ENCODE measurements around the gene DBH.

Gene DBH

DNA sequence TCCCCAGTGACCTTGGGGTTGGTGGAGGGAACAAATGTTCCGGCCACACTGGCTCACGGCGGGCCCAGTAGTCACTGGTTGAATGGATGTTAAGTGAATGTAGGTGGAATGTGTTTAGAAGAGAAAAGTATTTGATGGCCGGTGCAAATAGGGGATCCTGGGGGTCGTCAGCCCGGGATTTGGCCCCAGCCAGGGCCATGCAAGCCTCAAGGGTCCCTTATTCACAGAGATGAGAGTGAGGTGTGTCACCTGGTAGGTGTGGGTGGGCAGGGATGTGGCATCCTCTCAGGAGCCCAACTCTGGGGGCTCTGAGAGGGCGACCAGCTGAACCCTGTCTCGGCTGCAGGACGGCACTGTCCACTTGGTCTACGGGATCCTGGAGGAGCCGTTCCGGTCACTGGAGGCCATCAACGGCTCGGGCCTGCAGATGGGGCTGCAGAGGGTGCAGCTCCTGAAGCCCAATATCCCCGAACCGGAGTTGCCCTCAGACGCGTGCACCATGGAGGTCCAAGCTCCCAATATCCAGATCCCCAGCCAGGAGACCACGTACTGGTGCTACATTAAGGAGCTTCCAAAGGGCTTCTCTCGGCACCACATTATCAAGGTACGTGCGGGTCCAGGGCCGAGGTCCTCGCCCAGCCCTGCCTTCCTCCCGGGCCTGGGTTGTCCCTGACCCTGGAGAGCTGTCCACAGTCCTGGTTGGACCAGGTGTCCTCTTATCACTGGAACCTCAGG is 5.9 kb downstream of the DBH start:
- H3K4me3 ChIP-seq (replicated peaks; ENCODE audit: low read depth, low read length), result no peak overlapping the region
- TF ChIP-seq, protein P1, sequence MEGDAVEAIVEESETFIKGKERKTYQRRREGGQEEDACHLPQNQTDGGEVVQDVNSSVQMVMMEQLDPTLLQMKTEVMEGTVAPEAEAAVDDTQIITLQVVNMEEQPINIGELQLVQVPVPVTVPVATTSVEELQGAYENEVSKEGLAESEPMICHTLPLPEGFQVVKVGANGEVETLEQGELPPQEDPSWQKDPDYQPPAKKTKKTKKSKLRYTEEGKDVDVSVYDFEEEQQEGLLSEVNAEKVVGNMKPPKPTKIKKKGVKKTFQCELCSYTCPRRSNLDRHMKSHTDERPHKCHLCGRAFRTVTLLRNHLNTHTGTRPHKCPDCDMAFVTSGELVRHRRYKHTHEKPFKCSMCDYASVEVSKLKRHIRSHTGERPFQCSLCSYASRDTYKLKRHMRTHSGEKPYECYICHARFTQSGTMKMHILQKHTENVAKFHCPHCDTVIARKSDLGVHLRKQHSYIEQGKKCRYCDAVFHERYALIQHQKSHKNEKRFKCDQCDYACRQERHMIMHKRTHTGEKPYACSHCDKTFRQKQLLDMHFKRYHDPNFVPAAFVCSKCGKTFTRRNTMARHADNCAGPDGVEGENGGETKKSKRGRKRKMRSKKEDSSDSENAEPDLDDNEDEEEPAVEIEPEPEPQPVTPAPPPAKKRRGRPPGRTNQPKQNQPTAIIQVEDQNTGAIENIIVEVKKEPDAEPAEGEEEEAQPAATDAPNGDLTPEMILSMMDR (IDR thresholded peaks at IDR 0.05; ENCODE audit: low read length, missing control alignments), result no peak
- no peak for DNase-seq (ENCODE audit: low read depth)

DNA sequence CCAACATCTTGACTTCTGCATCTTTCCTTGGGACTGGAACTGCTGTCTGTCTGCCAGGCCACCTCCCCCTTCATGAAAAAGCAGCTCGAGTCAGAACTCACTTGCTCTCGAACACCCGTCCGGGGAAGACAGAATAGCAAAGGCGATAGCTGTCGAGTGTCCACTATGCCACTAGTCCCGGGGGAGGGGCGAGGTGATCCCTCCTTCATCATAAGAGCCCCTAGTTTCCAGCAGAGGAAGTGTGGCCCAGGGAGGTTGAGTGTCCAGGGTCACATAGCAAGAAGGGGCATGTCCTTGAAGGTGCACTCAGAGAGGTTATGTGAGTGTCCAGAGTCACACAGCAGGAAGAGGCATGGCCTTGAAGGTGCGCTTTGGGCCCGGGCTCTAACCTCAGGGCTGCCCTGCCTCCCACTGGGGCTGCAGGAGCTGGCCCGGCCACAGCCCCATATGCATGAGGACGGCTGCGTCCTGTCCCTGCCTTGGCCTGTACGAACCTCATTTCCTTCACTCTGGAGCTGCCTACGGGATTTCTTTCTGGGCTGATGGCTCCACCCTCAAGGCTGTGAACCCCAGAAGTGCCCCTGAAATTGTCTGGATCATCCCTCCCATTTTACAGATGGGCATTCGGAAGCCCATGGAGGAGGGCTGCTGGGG is 6.7 kb downstream of the DBH start:
- no peak overlapping the region for H3K4me3 ChIP-seq (replicated peaks; ENCODE audit: low read depth, low read length)
- TF ChIP-seq, protein P1 (IDR thresholded peaks at IDR 0.05; ENCODE audit: low read length, missing control alignments), result no peak
- no peak for DNase-seq (ENCODE audit: low read depth)

DNA sequence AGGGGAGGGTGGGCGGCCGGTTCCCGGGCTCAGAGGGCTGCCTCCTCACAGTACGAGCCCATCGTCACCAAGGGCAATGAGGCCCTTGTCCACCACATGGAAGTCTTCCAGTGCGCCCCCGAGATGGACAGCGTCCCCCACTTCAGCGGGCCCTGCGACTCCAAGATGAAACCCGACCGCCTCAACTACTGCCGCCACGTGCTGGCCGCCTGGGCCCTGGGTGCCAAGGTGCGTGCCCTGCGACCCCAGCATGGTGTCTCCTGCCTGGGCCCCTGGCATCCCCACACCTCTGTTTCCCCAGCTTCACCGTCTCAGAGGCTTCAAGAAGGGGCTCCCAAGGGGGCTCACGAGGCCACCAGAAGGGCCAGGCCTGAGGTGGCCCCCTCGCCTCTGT is 7.2 kb downstream of the DBH start:
- no peak for DNase-seq (ENCODE audit: low read depth)
- H3K4me3 ChIP-seq (replicated peaks; ENCODE audit: low read depth, low read length), result no peak overlapping the region

DNA sequence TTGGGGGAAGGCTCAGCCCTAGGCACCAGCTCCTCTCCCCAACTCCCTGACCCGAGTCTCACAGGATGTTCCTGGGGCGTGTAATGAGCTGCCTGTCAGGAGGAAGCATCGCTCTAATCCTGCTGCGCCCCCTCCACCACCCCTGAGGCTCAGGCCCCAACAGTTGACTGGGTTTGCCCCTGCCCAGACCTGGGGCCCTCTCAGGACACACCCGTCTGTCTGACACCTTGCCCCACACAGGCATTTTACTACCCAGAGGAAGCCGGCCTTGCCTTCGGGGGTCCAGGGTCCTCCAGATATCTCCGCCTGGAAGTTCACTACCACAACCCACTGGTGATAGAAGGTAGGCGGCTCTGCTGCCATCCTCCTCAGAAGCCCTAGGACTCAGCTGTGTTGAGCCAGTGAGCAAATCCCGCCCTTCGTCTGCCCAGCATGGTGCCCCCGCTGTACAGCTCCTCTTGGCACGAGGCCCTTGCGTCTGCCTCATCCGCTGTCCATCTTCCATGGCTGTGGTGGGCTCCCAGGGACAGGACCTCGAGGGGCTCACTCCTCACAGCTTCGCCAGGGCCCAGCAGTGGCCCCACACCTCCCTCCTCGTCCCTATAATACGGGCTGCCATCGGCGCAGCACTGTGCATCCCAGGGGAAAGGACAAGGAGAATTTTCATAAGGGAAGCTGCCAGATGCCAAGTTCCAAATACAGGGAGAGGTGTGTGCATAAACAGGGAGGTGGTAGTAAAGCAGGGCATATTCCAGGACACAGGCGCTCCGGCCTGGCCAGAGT is 8.0 kb downstream of the DBH start:
- TF ChIP-seq, protein P1 (IDR thresholded peaks at IDR 0.05; ENCODE audit: low read length, missing control alignments), result no peak
- DNase-seq (ENCODE audit: low read depth), result no peak
- no peak overlapping the region for H3K4me3 ChIP-seq (replicated peaks; ENCODE audit: low read depth, low read length)

More for the DNA sequence above, 7.2 kb downstream of the DBH start:
- TF ChIP-seq, protein P1 (IDR thresholded peaks at IDR 0.05; ENCODE audit: low read length, missing control alignments), result no peak

DNA sequence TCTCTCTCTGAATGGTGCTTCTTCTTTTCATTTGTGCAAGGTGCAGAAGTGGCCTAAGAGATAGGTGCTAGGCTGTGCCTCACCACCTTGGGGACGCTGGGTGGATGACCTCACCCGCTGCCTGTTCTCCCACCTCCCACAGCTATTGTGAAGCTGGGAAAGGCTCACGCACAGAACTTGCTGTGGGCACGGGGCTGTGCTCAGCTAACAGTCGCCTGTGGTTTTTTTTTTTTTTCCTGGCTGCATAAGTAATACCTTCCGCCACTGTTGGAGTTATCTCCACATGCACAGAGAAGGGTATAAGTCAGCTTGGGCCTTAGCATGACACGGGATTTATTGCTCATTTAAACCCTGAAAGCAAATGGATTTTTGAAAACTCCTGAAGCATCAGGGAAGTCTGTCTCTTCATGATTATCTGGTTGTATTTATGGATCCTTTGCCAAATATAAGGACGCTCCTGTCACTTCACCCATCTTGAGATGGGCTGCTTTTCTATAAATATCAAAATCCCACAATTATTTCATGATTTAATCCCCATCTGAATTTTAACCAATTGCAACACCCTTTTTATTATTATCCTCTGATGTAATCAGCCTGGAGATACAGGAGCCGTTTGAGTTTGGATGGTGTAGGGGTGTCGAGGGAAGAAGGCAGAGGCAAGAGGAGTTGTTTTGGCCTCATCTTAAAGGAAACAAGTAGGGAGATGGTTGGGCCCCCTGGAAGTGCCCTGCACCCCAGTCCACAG is 9.0 kb downstream of the DBH start:
- H3K4me3 ChIP-seq (replicated peaks; ENCODE audit: low read depth, low read length), result no peak overlapping the region
- no peak for DNase-seq (ENCODE audit: low read depth)
- TF ChIP-seq, protein P1 (IDR thresholded peaks at IDR 0.05; ENCODE audit: low read length, missing control alignments), result no peak

DNA sequence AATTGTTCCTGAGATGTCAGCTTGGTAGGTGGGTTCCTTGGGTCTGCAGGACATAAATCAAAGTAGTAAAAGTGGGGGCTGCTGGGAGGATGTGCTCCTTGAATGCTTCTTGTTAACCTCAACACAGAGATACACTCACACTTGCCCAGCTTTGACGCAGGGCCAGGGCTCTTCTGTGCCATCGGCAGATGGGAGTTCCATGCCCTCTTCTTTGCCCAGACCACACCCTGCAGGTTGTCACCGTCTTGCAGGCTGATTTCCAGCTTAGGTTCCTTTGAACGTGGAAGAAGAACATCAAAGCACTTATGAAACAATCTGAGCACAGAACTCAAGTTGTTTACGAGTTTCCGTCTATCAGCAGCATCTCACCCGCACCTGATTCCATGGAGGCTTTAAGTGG is 11.0 kb downstream of the DBH start:
- H3K4me3 ChIP-seq (replicated peaks; ENCODE audit: low read depth, low read length), result no peak overlapping the region
- DNase-seq (ENCODE audit: low read depth), result no peak
- TF ChIP-seq, protein P1 (IDR thresholded peaks at IDR 0.05; ENCODE audit: low read length, missing control alignments), result no peak

All from fibroblast of pulmonary artery (primary cell).